Measurements from ENCODE around the gene DNM1L.
A peak's percentile ranks its signal among the peaks of the same experiment; 100 is the strongest.

The DNM1L gene

DNA sequence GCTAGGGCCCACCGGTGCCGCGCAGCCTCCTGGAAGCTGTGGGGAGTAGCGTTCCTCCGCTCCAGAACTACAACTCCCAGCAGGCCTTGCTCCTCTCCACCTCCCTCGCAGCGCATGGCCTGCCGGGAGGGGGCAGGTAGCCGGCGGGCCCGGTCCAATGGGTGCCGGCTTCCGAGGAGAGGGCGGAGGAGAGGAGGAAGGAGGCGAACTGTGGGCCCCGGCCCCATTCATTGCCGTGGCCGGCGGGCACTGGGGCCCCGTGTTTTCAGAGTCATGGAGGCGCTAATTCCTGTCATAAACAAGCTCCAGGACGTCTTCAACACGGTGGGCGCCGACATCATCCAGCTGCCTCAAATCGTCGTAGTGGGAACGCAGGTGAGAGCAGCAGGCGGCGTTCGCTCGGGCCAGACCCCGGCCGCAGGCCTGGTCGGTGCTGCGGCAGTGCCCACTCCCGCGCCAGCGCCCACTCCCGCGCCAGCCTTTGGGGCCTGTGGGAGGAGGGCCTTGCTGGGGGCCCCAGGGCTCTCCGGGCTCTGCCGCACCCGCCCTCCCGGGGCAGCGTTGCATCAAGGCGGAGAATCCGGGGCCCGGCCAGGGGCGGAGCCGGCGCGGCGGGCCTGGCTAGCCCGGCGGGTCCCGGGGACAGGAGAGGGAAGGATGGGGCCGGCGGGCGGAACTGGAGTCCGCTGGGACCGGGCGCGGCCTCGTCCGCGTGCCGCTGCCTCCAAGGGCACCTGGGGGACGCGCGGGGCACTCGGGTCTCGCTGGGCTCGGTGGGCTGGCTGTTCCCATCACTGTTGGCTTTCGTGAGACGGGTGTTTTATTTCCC lies at the start of gene DNM1L:
Gene DNM1L, plus strand, starts transcription at position 211 of the 829 bp plus-strand sequence. Its CDS starts 63 bp downstream, at position 274.
- peak; percentile 89 for DNase-seq

- DNase-seq: no peak
Measured at GRCh38 chr12:32641287-32641901, 37.7 kb upstream of the DNM1L start.

GRCh38 chr12:32644431-32644830 lies 34.7 kb upstream of the DNM1L start:
- no peak for DNase-seq

DNA sequence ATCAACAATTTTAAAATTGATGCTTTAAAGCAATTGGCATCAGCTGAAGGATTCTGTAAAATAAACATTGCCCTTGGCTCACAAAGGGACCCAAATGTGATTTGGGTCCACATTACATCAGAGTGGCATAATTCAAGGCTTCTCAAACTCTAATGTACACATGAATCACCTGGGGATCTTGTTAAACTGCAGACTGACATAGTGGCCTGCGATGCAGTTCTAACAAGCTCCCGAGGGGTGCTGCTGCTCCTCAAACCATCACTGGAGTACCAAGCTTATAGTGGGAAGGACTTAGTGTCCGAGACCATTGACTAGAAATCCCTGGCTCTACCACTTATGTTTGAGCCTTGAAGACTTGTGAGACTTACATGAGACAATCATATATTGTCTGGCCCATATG lies 31.8 kb upstream of the DNM1L start:
- DNase-seq: no peak

- DNase-seq: no peak
Measured at GRCh38 chr12:32650508-32650907, 28.6 kb upstream of the DNM1L start.

- no peak for DNase-seq
Measured at GRCh38 chr12:32651151-32651955, 27.7 kb upstream of the DNM1L start.

GRCh38 chr12:32651956-32652210 lies 27.2 kb upstream of the DNM1L start:
- no peak for DNase-seq

- DNase-seq: no peak
Measured at GRCh38 chr12:32659908-32660440, 19.1 kb upstream of the DNM1L start.

DNA sequence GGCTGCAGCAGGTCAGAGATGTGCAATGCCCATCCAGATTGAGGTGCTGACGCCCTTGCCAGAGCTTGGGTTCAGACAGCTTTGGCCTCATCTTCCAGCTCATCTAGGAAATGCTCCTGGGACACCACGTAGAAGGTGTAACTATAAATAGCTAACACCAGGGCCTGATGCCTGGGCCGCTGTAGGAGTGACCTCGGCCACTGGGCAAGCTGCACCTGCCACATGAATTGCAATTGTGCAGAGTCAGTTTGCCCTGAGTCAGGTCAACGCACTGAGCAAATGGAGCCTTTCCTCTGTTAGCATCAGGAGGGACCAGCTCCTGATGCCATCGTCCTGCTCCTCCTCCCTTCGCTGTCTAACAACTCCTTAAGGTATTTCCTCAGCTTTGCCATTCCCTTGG lies 17.4 kb upstream of the DNM1L start:
- DNase-seq: no peak

DNA sequence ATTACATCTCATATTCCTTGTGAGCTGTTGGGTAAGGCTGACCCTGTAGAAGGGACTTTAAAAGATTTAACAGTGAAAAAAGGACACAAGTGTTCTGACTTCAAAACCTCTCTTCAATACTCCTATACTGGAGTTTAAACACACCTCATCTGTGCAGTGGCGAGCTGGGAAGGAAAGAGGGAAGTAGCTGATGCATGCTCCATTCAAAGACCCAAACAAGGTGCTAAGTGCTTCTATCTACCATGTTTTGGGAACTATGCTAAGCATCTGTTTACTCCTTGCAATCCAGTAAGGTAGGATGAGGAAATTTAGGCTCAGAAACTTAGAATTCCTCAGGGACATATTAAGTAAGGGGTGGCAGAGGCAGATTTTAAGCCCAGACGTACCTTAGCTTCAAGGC lies 16.4 kb upstream of the DNM1L start:
- DNase-seq: no peak

GRCh38 chr12:32666018-32666417 lies 13.1 kb upstream of the DNM1L start:
- no peak for DNase-seq

- DNase-seq: no peak
Measured at GRCh38 chr12:32669584-32669983, 9.5 kb upstream of the DNM1L start.

DNA sequence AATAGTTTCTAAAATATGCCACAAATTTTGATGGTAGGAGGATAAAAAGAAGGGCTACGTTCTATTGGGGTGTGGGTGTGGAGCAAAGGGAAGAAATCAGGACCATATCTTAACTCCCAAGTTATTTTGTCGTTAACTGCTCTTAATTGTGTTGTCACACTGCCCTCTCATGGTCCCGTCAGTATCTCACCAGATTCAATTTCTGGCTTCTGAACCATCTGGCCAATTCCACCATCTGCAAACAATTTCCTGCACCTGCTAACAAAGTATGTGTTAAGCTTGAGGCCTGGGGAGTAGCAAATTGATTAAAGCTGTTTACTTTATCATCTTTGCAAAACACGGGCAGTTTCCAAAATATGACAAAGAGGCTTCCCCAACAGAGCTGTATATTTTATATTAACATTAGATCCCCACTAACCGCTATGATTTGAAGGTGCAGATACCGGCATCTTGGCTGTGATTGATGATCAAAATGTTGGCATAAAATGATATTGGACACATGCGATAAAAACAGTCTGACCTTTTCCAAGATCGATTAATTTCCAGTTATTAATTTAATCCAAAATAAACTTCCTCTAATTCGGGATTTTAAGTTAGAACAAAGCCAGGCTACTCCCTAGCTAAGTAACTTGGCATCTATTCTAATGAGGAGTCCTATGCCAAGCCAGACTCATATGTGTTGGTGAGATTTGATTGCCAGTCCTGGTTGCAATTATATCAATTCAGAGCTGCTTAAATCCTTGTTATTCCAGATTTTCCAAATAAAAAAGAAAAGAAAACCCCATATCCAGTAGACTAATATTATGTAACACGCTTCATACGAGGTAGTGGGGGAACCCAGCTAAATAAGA lies 6.9 kb upstream of the DNM1L start:
- no peak for DNase-seq

DNA sequence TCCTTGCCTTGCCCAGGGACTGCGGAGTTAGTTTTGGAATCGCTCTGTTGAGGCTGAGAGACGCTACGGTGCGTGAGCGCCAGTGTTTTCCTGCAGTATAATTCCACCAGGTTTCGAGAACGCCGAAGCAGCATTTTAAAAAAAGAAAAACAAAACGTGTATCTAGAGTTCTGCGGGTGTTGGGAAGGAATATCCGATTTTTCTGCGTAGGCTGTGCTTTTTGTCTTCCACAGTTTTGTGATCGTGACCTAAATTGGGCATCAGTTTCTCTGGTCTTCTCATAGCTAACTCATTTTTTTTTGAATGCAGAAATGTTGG lies 778 bp downstream of the DNM1L start:
- no peak for DNase-seq

- no peak for DNase-seq
Measured at GRCh38 chr12:32680787-32681186, 1.7 kb downstream of the DNM1L start.

GRCh38 chr12:32681272-32681671 lies 2.2 kb downstream of the DNM1L start:
- no peak for DNase-seq

GRCh38 chr12:32686340-32686739 lies 7.2 kb downstream of the DNM1L start:
- no peak for DNase-seq

DNA sequence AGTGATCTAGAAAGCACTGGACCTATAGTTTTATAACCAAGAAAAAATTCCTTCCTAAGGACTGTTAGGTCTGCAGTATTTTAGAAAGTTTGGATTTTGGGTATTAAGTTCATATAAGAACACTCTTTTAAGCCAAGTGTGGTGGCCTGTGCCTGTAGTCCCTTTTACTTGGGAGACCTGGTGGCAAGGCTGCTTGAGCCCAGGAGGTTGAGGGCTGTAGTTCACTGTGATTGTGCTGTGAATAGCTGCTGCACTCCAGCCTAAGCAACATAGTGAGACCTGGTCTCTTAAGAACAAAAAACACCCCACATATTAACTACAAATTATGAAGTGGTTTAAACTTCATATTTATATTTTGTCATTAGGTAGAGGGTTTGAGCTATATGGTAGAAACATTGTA lies 9.7 kb downstream of the DNM1L start:
- DNase-seq: no peak

DNA sequence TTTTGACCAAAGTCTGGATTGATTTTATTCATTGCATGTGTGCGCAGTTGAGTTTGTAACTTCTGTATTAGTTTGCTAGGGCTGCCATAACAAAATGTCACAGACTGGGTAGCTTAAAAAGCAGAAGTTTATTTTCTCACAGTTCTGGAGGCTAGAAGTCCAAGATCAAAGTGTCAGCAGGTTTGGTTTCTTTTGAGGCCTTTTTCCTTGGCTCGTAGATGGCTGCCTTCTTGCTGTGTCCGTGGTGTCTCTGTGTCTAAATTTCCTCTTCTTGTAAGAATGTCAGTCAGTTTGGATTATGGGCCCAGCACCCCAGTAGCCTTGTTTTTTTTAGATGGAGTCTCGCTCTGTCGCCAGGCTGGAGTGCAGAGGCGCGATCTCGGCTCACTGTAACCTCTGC lies 11.8 kb downstream of the DNM1L start:
- DNase-seq: no peak

- no peak for DNase-seq
Measured at GRCh38 chr12:32692358-32692757, 13.3 kb downstream of the DNM1L start.

- no peak for DNase-seq
Measured at GRCh38 chr12:32693036-32693435, 13.9 kb downstream of the DNM1L start.

GRCh38 chr12:32695787-32696186 lies 16.7 kb downstream of the DNM1L start:
- no peak for DNase-seq

DNA sequence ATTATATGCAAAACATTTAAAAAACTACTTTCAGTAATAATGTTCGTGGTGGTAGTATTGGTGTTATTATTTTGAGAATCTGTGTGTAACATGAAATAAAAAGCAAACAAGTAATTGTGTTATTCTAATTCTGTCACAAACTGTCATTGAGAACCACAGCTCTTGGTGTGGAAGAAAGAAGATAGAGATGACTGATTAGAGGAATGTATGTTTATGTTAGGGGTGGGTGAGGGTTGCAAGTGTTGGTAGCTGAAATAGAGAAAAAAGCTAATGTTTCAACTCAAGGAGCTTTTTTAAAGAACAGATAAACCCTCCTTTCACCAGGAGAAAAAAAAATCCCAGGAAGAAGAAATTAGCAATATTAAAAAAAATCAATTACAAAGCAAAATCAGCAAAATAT lies 18.3 kb downstream of the DNM1L start:
- DNase-seq: no peak

Data from activated gamma-delta T cell treated with Interleukin-2 at 50 U/mL for 16 hours (primary cell).